Parathyroid adenoma (tissue), 2 donors: ENCODE results near the gene DMRT3.
A peak's percentile ranks its signal among the peaks of the same experiment; 100 is the strongest.

Experiments
- H2AFZ ChIP-seq: fragments of 300-600 bp; sonication (generic); one replicate; pipeline ENCODE4 v1.7.0; 2017; ENCODE audit warnings: antibody characterized with exemption, mild to moderate bottlenecking
- H3K27ac ChIP-seq: fragments of 300-600 bp; sonication (generic); one replicate; pipeline ENCODE4 v1.7.0; 2017
- H3K27me3 ChIP-seq: fragments of 300-600 bp; sonication (generic); one replicate; pipeline ENCODE4 v1.7.0; 2017; ENCODE audit warnings: low read length; ENCODE audit not compliant: control insufficient read depth, insufficient read depth
- H3K36me3 ChIP-seq: fragments of 300-600 bp; sonication (generic); one replicate; pipeline ENCODE4 v1.7.0; 2017; ENCODE audit warnings: low read length; ENCODE audit not compliant: control insufficient read depth, insufficient read depth
- H3K4me1 ChIP-seq: fragments of 300-600 bp; sonication (generic); one replicate; pipeline ENCODE4 v1.7.0; 2017; ENCODE audit warnings: control low read depth
- H3K4me2 ChIP-seq: fragments of 300-600 bp; sonication (generic); one replicate; pipeline ENCODE4 v1.7.0; 2017; ENCODE audit warnings: low read length
- H3K4me3 ChIP-seq: fragments of 300-600 bp; sonication (generic); one replicate; pipeline ENCODE4 v1.7.0; 2017; ENCODE audit warnings: low read depth, low read length
- H3K79me2 ChIP-seq: fragments of 300-600 bp; sonication (generic); one replicate; pipeline ENCODE4 v1.7.0; 2017; ENCODE audit warnings: control low read depth
- H3K9ac ChIP-seq: fragments of 300-600 bp; sonication (generic); one replicate; pipeline ENCODE4 v1.7.0; 2017; ENCODE audit warnings: mild to moderate bottlenecking
- H3K9me3 ChIP-seq: fragments of 300-600 bp; sonication (generic); one replicate; pipeline ENCODE4 v1.7.0; 2017; ENCODE audit warnings: low read length; ENCODE audit not compliant: control insufficient read depth
- TF ChIP-seq, protein P1 (sequence below): fragments of 300-600 bp; sonication (generic); IDR thresholded peaks from one replicate; pipeline ENCODE4 v1.7.0; 2017; ENCODE audit warnings: antibody characterized with exemption, mild to moderate bottlenecking
- donor health status: primary hyperparathyroidism.

DMRT3 gene

DNA sequence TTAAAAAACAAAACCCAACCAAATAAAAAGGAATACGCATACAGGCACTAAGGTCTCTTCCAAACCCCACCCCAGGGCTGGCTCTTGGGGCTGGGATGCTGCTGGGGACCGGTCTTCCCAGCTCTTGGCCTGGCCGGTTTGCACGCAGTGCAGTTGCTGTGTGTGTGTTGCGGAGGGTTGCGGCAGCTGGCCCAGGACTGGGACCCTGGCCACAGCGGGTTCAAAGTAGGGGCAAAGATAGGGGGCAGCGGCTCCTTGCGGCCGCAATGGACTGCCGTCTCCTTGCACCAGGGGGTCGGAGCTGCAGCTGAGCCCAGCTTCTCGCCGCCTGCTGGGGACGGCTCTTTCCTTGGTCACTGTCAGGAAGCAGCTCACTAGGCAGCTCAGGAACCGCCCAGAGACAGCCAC lies 5.0 kb downstream of the DMRT3 start:
- Histone ChIP-seq H3K9ac (no peak overlapping the region), H3K27me3 (no peaks in the 10 kb centered on the region), H2AFZ (no peak overlapping the region), H3K36me3 (no peaks in the 10 kb centered on the region), H3K27ac (peak overlapping the region; percentile 97), H3K4me2 (peak overlapping the region; percentile 95), H3K79me2 (peaks cover 14% of the 10 kb centered on the region), H3K4me3 (peak overlapping the region; percentile 83), H3K4me1 (peaks cover 23% of the 10 kb centered on the region), H3K9me3 (no peaks in the 10 kb centered on the region)
- TF ChIP-seq, protein P1, sequence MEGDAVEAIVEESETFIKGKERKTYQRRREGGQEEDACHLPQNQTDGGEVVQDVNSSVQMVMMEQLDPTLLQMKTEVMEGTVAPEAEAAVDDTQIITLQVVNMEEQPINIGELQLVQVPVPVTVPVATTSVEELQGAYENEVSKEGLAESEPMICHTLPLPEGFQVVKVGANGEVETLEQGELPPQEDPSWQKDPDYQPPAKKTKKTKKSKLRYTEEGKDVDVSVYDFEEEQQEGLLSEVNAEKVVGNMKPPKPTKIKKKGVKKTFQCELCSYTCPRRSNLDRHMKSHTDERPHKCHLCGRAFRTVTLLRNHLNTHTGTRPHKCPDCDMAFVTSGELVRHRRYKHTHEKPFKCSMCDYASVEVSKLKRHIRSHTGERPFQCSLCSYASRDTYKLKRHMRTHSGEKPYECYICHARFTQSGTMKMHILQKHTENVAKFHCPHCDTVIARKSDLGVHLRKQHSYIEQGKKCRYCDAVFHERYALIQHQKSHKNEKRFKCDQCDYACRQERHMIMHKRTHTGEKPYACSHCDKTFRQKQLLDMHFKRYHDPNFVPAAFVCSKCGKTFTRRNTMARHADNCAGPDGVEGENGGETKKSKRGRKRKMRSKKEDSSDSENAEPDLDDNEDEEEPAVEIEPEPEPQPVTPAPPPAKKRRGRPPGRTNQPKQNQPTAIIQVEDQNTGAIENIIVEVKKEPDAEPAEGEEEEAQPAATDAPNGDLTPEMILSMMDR, result peak; percentile 17

DNA sequence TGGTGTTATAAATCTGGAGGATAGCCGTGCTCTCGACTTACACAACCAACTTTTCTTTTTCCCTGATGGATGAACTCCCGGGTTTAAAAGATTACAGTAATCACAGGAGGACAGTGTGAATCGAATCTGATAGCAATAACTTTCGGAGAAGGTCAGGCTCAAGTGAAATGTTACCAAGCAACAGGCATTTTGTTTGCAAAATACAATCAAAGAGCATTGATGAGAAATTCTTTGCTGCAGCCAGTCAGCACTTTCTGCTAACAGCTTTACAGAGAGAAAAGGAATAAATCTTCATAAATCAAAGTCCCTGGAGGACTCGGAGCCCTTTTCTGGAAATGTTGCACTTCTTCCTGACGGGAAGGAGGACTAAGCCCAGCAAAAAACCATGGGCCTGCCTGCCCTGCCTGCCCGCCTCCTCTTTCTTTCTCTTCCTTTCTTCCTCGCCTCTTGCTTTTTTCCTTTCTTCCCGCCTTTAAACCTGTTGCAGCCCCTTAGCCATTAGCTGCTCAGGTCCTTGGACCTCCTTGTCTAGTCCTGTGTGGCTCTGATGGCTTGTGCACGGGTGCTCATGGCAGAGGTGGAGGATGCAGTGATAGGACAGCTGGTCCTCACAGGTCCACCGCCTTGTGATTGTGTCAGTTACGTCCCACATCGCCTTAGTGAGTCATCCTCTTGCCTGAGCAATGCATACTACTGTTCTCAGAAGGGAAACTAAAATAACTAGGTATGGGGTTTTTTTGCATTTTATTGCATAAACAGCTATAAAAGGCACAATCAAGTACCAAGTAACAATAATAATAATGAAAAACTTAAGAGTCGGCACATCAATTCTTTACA lies 6.2 kb downstream of the DMRT3 start:
- peaks cover 23% of the 10 kb centered on the region for H3K4me1 ChIP-seq
- no peaks in the 10 kb centered on the region for H3K27me3 ChIP-seq
- H3K9me3 ChIP-seq, result no peaks in the 10 kb centered on the region
- TF ChIP-seq, protein P1, result no peak
- peaks cover 17% of the 10 kb centered on the region for H3K79me2 ChIP-seq
- no peaks in the 10 kb centered on the region for H3K36me3 ChIP-seq
- peak overlapping the region; percentile 83 for H3K4me3 ChIP-seq
- no peak overlapping the region for H3K9ac ChIP-seq
- peak overlapping the region; percentile 95 for H3K4me2 ChIP-seq
- H2AFZ ChIP-seq, result no peak overlapping the region
- H3K27ac ChIP-seq, result peak overlapping the region; percentile 97

DNA sequence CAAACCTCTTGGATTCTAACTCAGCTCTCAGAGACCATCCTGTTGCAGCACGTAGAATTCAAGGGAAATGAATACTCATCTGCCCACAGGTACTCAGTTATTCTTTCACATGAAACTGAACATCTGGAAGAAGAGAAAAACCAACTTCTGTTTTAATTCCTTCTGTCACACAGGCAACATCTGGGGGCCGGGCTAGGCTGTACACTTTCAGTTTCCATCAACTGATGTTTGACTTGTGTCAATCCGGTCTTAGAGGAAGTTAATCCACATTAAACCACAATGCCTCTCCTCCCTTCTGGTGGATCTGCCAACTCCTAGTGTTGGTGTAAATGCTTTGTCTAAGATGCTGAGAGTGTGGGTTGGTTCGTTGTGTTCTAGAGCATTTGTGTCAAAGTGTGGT lies 17.6 kb downstream of the DMRT3 start:
- no peak overlapping the region for H3K4me2 ChIP-seq
- H3K27ac ChIP-seq, result no peak overlapping the region
- no peak overlapping the region for H3K4me3 ChIP-seq
- no peaks in the 10 kb centered on the region for H3K9me3 ChIP-seq
- H3K27me3 ChIP-seq, result no peaks in the 10 kb centered on the region
- H3K79me2 ChIP-seq, result peaks cover 8% of the 10 kb centered on the region
- H3K36me3 ChIP-seq, result no peaks in the 10 kb centered on the region
- TF ChIP-seq, protein P1, result no peak
- H2AFZ ChIP-seq, result no peak overlapping the region
- H3K9ac ChIP-seq, result no peak overlapping the region
- peaks cover 2% of the 10 kb centered on the region for H3K4me1 ChIP-seq

DNA sequence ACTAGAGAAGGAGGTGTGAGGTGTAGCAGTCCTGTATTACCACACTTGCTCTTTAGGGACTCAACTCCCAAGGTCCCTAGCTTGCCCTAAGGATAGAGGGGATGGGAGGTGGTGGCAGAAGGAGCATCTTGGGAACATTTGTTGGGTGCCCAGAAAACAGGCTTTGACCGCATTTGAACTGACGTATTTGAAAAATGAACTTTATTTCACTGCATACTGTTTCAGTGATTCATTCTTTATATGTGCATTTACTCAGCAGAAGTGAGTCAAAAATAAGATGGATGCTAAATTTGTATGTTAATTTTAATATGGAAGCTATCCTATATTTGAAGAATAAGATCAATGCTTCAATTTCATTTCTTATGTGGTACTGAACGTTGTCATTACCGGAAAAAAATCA lies 18.7 kb downstream of the DMRT3 start:
- no peak overlapping the region for H3K4me3 ChIP-seq
- TF ChIP-seq, protein P1, result no peak
- H3K4me1 ChIP-seq, result no peaks in the 10 kb centered on the region
- no peak overlapping the region for H3K27ac ChIP-seq
- no peaks in the 10 kb centered on the region for H3K9me3 ChIP-seq
- H3K27me3 ChIP-seq, result no peaks in the 10 kb centered on the region
- peaks cover 5% of the 10 kb centered on the region for H3K79me2 ChIP-seq
- H2AFZ ChIP-seq, result no peak overlapping the region
- H3K4me2 ChIP-seq, result no peak overlapping the region
- no peak overlapping the region for H3K9ac ChIP-seq
- H3K36me3 ChIP-seq, result no peaks in the 10 kb centered on the region

GRCh38 chr9:995781-996180 lies 19.3 kb downstream of the DMRT3 start:
- H2AFZ ChIP-seq, result no peak overlapping the region
- H3K27me3 ChIP-seq, result no peaks in the 10 kb centered on the region
- no peaks in the 10 kb centered on the region for H3K36me3 ChIP-seq
- TF ChIP-seq, protein P1, result no peak
- no peak overlapping the region for H3K9ac ChIP-seq
- H3K4me3 ChIP-seq, result no peak overlapping the region
- H3K79me2 ChIP-seq, result peaks cover 2% of the 10 kb centered on the region
- no peaks in the 10 kb centered on the region for H3K9me3 ChIP-seq
- H3K4me1 ChIP-seq, result no peaks in the 10 kb centered on the region
- no peak overlapping the region for H3K4me2 ChIP-seq
- H3K27ac ChIP-seq, result peak overlapping the region; percentile 63
